CD4-positive, alpha-beta T cell treated with Interleukin-17A for 4 hours (primary cell): ENCODE data around the gene MOBP.
"Not testable (repeated sequence)": the region's sequence is repeated elsewhere in the genome, so short reads cannot be mapped to it uniquely, and the experiment has no call there.

Source experiments
- DNase-seq: peaks from one replicate; pipeline ENCODE4 v3.0.0-alpha.2; 2020; ENCODE audit warnings: mixed read lengths

Gene MOBP

DNA sequence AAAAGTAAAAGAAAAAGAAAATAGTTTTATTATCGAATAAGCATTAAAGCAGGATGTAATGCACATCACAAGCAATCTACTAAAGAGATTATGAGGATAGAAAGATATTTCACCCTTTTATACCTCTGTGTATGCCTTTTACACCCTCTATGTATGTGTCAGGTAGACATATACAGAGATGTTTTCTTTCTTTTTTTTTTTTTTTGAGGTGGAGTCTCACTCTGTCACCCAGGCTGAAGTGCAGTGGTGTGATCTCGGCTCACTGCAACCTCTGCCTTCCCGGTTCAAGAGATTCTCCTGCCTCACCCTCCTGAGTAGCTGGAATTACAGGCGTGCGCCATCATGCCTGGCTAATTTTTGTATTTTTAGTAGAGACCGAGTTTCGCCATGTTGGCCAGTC is 13.6 kb upstream of the MOBP start:
- DNase-seq: not testable (repeated sequence)

DNA sequence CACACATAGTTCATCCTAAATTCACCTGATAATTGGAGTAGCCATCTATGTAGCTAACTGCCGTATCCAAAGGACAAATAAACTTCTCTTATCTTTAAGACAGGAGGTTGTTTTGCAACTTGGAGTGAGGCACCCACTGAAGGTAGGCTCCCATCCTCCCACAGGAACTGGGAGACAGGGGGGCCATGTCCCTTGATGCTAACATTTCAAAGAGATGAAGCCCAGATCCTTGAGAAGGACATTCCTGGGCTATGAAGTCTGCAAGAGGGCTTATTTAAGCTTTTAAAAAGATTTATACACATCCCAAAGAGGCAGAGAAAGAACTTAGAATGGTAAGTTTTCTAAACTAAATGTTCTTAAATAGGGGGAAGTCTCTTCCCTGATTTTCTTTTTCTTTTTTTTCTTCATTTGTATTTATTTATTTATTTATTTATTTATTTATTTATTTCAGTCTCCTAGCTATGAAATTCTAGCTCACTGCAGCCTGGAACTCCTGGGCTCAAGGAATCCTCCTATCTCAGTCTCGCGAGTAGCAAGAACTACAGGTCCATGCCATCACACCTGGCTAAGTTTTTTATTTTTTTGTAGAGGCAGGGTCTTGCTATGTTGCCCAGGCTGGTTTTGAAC is 12.8 kb upstream of the MOBP start:
- no peak for DNase-seq

DNA sequence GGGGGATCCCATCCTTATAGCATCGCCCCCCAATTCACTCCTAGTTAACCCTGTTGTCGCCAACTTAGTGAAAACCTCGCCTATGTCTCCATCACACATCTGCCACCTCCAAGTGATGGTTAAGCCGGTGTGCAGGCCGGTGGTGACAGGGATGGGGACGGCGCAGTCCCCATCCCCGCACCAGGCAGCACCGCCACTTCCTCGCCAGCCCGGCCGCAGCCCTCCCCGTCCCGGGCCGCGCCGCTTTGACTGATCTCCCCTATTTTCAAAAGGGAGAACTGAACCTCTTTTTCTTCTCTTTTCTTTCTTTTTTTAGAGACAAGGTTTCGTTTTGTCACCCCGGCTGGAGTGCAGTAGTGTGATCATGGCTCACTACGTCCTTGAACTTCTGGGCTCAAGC is 11.3 kb upstream of the MOBP start:
- DNase-seq: no peak

DNA sequence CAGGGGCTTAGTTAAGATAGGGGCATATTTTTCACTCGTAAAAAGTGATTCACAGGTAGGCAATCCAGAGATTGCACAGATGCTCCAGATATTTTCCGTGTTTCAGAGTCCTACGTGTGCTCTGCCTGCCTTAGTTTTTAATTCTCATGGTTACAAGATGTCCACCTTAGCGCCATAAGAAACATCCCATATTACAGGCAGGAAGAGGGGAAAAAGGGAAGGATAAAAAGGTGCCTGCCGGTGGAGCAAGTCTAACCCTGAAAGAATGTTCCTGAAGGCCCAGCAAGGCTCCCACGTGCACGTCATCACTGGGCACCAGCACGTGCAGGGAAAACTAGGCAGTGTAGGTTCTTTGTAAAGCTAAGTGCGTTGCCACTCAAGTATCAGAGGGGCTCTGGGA is 10.1 kb upstream of the MOBP start:
- DNase-seq: no peak

DNA sequence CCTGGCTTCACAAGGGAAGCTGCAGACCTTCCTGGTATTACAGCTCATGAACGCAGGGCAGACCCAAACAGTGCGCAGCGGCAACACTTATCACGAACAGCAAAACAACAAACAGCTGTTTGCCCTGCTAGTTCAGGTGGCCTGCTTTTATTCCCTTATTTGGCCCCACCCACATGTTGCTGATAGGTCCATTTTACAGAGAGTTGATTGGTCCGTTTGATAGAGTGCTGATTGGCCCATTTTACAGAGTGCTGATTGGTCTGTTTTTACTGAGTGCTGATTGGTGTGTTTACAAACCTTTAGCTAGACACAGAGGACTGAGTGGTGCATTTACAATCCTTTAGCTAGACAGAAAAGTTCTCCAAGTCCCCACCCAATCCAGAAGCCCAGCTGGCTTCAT is 8.9 kb upstream of the MOBP start:
- DNase-seq: not testable (repeated sequence)

DNA sequence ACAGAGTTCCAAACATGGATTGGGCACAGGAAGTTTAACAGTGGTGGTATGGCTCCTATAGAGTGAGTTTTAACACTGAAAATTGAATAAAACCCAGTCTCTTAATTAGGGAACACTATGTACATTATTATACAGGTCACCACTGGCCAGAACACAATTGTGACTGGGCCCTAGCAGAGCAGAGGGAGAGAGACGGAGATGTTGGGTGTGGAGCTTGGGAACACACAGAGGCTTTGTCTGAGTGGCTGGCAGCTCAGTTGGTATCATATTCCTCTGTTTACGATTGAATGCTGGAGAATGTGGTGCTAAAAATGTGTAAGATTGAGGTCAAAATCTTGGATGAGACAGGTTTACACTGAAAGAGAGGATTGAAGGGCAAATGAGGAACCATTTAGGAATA is 6.8 kb upstream of the MOBP start:
- DNase-seq: no peak

DNA sequence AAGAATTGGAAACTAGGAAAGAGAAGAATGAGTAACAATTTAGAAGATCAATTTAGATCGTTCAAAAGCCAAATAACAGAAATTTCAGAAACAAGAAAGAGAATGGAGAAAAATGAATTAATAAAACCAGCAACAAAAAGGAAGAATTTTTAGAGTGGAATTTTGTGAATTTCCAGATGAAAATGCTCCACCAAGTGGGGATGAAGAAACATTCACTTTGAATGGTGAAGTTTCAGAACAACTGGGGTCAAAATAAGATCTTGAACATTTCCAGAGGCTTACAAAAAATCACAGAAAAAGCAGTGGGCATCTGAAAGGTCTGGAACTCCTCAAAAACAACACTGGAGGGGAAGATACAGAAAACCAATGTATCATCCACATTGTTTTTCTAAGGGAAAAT is 4.2 kb upstream of the MOBP start:
- DNase-seq: no peak

DNA sequence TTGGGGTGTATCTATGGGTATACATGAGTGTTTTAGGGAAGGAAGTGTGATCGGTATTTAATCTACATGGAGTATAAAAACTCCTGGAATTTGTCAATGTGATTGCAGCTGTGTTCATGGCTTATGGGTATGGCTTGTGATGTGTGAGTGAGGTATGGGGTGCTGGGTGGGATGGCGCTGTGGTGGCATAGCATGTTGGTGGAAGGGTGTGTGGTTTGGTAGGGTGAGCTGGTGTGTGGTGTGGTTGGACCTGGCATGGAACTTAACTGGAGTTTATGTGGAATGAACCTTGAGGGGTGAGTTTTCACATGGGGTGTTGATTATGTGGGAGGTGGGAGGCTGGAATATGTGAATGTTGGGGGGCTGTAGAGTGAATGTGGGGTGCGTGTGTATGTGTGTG is 492 bp upstream of the MOBP start:
- no peak for DNase-seq

DNA sequence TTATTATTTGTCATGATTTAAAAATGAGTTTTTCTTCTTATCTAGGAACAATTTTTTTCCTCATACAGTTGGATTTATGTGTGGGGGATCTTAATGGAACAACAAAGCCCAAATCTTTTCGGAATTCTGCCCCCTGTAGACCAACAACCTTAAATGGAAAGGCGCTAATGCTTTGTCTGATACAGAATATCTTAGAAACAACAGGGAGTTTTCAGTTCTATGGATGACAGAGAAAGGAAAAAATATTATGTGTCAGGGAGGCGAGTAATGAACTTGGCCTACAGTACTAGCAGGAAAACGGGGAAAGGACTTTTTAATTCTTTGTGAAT is 592 bp downstream of the MOBP start:
- DNase-seq: no peak

DNA sequence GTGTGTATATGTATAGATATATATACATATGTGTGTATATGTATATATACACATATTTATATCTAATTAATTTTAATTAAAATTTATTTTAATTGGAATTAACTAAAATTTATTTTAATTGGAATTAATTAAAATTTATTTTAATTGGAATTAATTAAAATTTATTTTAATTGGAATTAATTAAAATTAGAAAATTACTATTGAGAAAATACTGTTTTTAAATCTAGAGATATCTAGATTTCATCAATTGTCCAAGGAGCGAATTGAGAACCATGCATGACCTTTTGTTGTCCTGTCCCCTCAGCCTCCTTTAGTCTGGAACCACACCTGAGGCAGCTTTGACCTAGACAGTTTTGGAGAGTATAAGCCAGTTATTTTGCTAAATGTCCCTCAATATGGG is 1.8 kb downstream of the MOBP start:
- DNase-seq: no peak

DNA sequence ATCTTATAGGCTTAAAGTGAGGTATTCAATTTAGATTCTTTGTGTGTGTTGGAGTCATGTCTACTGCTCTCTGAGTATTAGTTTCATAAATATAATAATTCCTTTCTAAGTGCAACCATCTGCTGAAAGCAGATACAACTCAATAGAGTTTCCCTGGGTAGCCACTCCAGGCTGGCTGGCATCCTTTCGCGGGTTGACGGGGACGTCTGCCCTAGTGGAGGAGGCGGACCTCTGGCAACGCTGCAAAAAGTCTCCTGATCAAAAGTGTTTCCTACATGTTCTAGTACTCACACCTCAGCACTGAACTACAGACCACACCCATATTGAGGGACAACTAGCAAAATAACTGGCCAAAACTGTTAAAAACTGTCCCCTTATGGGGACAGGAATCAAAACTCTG is 2.5 kb downstream of the MOBP start:
- DNase-seq: no peak

DNA sequence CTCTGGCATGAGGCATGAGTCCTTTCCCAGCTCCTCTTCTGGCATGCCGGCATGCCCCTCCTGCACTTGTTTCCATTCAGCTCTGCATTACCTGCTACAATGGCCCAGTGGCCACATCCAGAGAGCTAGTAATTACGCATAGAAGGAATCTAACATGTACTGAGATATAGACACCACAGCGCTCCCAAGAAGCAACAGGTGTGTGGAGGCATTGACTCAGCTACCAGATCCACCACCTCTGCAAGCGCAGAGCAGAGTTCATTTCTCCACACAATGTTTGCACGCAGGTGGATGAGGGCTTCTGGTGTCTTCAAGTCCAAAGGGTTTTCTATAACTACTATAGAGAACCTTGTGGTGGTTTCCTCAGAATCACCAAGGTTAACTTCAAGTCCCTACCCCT is 4.2 kb downstream of the MOBP start:
- DNase-seq: no peak

DNA sequence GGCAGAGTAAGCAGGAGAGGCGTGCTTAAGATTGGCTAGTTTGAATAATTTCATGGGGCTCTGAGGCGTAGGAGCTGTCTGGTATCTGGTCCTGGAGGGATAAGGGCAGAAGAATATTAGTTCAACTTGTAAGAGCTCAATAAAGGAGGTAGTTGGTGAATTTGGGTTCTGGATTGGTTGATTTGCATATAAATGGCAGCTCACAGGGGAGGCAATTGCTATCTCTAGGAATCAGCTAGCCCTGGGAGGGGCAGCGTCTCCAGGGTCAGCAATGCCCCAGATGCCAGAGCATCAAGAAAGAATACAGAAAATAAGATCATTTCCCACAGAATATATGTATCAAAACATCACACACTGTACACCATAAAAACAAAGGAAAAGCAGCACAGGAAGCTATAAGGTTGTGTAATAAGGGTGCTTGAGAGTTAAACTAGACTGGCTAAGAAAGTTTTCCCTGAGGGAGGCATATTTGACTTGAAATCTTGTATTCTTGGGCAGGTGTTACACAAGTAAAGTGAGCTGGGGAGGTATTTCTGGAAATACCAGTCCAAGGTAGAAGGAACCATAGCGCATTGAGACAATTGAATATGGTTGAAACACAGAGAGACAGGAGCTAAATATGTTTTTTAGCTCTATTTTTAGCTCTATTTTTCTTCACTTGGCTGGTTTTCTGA is 6.1 kb downstream of the MOBP start:
- no peak for DNase-seq

DNA sequence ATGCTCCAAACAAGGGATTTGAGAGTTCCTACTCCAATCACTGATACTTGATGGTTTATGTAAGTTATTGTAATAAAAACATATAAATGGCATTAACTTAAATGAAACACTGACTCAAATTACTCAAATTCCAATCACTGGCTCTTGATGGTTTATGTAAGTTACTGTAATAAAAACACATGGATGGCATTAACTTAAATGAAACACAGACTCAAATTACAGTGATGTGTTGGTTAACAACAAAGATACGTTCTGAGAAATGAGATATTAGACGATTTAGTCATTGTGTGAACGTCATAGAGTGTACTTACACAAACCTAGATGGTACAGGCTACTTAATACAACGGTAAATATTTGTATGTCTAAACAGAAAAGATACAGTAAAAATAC is 6.6 kb downstream of the MOBP start:
- no peak for DNase-seq

DNA sequence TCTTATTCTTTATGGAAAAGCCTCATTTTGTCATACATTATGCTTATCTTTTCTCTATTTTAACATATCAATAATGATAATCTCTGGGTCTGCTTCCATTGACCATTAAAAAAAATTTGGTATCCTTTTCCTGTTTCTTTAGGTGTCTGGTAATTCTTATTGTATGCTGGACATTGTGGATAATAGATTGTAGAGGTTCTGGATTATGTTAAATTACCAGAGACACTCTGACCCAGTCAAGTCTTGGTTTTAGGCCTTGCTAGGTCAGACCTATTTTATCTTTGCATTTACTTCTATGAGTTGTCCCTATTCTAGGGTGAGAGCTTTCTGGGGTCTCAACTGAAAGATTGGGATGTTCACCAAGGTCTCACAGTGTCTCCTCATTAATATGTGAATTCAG is 9.3 kb downstream of the MOBP start:
- DNase-seq: no peak

DNA sequence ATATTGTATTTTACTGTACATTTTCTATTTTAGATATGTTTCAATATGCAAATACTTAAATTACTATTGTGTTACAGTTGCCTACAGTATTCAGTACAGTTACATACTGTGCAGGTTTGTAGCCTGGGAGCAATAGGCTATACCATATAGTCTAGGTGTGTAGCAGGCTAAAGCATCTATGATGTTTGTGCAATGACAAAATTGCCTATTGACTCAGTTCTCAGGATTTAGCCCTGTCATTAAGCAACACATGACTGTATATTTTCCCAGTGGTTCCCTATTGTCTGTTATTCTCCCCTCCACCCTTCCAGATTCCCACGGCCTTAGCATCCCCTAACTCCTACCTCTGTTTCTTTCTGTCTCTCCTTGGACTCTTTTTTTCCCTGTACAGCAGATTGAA is 10.7 kb downstream of the MOBP start:
- DNase-seq: no peak

DNA sequence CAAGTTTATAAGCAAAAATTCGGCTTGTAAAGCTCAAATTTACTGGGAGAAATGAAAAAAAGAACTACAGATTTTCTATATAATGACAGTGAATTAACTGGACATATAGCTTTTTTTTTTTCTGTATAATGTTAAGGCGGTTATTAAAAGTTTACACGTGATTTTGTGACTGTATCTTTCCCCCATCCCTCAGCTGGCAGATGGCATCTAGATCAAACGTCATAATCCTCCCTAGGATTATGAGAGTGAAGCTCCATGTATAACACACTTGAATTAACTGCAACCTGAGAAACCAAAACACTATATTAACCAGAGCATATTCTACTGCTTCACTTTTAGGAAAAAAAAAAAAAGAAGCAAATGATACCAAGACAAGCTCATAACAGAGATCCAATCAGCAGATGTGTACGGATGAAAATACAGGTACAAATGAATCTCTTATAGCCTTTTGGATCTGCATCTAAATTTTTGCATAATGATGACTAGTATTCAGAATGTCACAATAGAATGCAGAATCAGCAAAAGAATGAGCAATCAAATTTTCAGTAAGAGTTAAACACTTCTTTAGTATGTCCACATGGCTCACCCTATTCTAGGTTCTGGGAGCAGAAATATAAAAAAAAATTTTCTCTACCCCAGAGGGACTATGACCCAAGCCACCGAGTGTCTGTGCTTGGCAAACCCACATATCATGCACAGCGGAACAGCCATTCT is 12.4 kb downstream of the MOBP start:
- no peak for DNase-seq

DNA sequence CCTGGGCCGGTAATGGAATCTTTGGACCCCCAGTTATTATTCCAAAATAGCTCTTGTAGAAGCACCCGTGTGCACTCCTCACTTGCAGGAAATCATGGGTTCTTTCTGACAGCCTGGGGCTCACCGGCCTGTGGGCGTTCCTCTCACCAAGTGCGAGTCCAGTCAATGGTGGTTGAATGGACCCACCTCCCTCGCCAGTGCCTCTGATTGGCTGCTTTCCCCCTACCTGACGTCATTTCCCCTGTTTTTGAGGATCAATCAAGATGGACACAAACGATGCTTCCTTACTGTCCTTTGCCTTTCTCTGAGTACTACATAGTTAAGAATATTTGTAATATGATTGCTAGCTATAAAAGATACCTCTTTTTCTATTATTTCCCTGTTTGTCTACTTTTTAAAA is 18.1 kb downstream of the MOBP start:
- DNase-seq: no peak

DNA sequence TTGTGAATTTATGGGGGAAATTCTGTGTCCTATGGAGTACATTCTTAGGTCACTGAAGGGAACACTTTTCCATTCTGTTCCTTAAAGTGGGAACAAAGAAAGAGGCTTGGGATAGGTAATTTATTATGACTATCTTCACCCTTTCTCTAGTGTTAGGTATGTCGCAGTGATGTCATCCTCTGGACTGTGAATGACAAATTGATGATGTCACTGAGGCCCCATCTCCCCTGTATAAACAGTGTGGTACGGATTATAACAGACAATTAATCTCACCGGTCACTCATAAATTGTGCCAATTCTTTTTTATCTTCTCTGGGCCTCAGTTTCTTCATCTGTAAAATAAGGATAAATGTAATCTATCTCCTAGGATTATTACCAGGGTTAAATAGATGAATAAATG is 23.5 kb downstream of the MOBP start:
- DNase-seq: no peak

DNA sequence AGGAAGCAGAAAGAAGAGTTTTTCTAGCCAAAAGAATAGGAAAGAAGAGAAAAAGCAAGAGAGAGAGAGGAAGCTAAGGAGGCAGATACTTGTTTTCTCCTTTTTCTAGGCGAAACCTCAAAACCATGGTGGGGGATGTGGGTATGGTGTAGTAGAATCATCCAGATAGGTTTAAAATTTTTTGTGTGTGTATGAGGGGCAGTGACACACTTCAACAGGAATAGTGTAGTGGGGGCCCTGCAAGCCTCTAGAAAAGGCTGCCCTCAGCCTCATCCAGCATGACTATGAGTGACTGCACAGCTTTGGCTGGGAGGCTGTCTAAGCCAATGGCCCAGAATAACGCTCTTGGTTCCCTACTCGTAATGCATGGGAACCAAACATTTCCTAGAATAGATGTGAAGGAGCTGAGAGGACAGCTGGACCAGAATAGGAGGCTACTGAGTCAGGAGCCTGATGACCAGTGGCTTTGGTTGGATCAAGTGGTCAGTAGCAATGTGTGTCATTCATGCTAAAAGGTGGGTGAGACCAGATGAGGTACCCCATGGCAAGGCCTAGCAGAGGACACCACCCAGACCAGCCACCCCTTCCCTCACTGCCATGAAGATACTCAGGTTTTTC is 24.4 kb downstream of the MOBP start:
- DNase-seq: no peak

DNA sequence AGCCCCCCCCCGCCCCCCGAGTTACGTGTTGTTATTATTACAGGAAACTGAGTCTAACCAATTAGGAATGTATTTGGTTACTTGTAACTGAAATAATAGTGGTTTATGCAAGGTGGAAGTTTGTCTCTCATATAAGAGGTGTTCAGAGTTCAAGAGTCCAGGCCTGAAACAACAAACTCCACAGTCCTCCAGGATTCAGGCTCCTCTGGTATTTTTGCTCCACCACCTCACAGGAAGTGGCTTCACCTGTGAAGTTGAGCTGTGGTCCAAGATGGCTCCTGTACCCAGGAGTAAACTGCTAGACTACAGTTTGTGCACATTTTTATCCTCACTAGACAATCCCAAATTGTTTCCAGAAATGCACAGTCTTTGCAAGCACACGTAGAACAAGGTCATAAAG is 27.3 kb downstream of the MOBP start:
- no peak for DNase-seq

DNA sequence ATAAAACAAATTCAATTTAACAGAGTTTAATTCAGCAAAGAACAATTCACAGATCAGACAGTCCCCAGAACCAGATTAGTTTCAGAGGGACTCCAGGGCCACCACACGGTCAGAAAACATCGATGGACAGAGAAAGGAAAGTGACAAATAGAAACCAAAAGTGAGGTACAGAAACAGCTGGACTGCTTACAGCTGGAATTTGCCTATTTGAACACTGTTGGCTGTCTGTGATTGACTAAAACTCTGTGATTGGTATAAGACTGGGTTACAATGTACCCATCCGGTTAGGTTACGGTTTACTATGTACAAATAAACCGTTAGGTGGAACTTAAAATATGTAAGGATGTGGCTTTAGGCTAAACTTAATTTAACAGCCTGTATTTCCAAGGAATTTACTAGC is 30.3 kb downstream of the MOBP start:
- no peak for DNase-seq

DNA sequence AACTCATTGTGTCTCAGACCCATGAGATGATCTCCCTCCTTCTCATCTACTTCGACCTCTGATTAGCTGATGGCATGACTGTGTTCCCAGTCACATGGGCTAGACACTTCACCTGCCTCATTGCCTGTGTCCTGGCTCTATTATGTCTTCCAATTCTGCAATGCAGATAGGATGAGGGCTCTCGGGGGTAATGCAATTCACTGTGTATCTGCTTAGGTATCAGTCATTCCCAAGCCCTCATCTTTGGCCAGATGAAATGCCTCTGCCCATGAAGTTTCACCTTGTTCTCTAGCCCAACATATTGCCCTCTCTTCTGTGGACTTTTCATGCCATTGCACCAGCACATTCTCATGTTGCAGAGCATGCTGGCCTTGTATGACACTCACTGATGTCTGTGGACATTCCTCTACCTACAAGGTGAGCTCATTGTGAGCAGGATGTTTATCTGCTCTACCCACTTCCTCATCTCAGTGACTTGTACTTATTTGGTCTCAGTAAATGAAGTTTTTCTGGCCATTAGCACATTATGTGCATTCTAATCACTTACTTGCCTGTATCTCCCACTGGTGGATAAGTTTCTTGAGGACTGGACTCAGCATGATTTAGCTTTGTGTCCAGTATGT is 32.3 kb downstream of the MOBP start:
- no peak for DNase-seq

DNA sequence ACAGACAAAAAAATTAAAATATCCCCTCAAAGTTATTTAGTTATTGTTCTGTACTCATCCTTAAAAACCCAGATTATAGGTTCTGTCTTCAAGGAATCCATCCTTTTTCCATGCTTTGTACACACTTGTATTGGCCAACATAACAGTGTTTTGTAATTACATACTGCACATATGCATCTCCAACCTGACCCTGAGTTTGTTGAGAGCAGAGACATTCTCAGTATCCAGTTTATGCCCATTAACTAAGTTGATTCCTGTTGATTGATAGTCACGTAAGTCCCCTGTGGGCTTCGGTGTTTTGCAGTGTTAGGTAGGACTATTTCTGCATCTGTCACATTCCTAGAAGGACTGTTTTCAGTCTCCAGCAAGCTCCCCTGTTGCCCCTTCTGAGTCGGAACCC is 33.6 kb downstream of the MOBP start:
- DNase-seq: no peak
